PFSK-1 (cell line): ENCODE data around the gene ABI3BP.

Experiments used
- POLR2AphosphoS5 ChIP-seq: IDR thresholded peaks from 2 replicates; pipeline ENCODE4 v1.6.1; 2012; ENCODE audit warnings: low read depth, mild to moderate bottlenecking, control low read depth, low read length, moderate library complexity
- SIN3A ChIP-seq: IDR thresholded peaks from 2 replicates; pipeline ENCODE4 v1.6.1; 2012; ENCODE audit warnings: mild to moderate bottlenecking, low read length, moderate library complexity, borderline replicate concordance; ENCODE audit not compliant: insufficient read depth
- TAF1 ChIP-seq: IDR thresholded peaks from 2 replicates; pipeline ENCODE4 v1.6.1; 2012; ENCODE audit warnings: low read length, control low read depth, borderline replicate concordance; ENCODE audit not compliant: insufficient read depth
- TF ChIP-seq, protein P1 (sequence below), 2 experiments: IDR thresholded peaks; 2 replicates each; pipeline versions ENCODE4 v1.6.1 to v1.8.0; 2011 to 2012; ENCODE audit warnings: low read depth in 2 of 2, low read length in 2 of 2, control low read depth in 1 of 2, inconsistent platforms in 1 of 2, mild to moderate bottlenecking in 1 of 2, moderate library complexity in 1 of 2; ENCODE audit not compliant: insufficient read depth in 1 of 2

DNA sequence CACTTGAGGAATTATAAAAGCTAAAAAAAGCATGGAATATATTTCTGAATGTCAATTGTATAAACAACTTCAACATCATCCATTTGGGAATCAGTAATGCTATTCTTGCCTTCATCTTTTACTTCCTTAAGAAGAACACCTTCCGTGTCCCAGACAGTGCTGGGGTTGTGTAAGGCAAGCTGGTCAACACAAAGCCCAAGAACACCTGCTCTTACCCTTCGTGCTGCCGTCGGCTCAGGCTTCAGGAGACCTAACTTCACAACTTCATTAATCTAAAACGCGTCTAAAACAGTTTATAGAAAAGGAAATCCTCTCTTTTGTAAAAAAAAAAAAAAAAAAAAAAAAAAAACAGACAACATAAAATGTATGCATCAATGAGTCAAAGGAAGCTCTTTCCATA is 81.3 kb downstream of the ABI3BP start:
- TF ChIP-seq TAF1 (no peak), POLR2AphosphoS5 (no peak), SIN3A (no peak)
- TF ChIP-seq, protein P1, sequence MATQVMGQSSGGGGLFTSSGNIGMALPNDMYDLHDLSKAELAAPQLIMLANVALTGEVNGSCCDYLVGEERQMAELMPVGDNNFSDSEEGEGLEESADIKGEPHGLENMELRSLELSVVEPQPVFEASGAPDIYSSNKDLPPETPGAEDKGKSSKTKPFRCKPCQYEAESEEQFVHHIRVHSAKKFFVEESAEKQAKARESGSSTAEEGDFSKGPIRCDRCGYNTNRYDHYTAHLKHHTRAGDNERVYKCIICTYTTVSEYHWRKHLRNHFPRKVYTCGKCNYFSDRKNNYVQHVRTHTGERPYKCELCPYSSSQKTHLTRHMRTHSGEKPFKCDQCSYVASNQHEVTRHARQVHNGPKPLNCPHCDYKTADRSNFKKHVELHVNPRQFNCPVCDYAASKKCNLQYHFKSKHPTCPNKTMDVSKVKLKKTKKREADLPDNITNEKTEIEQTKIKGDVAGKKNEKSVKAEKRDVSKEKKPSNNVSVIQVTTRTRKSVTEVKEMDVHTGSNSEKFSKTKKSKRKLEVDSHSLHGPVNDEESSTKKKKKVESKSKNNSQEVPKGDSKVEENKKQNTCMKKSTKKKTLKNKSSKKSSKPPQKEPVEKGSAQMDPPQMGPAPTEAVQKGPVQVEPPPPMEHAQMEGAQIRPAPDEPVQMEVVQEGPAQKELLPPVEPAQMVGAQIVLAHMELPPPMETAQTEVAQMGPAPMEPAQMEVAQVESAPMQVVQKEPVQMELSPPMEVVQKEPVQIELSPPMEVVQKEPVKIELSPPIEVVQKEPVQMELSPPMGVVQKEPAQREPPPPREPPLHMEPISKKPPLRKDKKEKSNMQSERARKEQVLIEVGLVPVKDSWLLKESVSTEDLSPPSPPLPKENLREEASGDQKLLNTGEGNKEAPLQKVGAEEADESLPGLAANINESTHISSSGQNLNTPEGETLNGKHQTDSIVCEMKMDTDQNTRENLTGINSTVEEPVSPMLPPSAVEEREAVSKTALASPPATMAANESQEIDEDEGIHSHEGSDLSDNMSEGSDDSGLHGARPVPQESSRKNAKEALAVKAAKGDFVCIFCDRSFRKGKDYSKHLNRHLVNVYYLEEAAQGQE (IDR thresholded peaks at IDR 0.05; ENCODE audit: insufficient read depth in 1 of 2, low read depth in 2 of 2, low read length in 2 of 2), result no peak
